NCI-H1694 treated with DMSO at 0.1 percent for 48 hours (cell line): ENCODE measurements around the gene VSIG10L.

Experiments used
- DNase-seq: peaks from one replicate; lab custom pipeline; 2025; lab: John Stamatoyannopoulos, UW

The VSIG10L gene

DNA sequence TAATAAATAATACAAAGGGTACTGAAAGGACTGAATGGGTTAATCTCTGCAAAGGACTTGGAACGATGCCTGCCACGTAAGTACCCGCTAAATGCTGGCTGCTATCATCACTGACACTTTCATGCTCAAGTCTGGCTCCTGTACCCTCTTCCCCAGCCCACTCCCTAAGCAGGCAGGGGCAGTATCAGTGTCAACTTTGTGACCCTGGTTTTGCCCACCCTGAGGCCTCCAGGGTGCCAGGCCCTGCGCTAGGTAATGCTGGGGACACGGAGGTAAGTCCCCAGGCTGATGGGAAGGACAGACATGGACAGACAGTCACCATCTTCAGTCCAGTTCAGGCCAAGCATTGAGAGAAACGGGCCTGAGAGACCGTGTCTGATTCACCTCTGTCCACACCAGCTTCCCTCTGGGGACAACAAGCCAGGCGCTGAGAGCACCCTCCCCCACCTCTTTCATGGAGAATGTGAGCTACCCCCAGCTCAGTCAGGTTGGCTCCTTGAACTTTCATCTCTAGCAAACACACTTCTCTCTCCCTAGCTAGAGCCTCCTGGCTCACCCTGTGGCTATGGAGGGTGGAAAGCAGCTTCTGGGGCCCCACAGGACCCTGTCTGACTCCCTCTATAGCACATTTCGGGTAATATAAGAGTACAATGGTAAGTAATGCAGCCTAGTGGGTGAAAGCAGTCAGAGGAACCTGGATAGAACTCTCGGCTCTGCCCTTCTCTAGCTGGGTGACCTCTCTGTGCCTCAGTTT is 23.4 kb upstream of the VSIG10L start:
- no peak for DNase-seq

DNA sequence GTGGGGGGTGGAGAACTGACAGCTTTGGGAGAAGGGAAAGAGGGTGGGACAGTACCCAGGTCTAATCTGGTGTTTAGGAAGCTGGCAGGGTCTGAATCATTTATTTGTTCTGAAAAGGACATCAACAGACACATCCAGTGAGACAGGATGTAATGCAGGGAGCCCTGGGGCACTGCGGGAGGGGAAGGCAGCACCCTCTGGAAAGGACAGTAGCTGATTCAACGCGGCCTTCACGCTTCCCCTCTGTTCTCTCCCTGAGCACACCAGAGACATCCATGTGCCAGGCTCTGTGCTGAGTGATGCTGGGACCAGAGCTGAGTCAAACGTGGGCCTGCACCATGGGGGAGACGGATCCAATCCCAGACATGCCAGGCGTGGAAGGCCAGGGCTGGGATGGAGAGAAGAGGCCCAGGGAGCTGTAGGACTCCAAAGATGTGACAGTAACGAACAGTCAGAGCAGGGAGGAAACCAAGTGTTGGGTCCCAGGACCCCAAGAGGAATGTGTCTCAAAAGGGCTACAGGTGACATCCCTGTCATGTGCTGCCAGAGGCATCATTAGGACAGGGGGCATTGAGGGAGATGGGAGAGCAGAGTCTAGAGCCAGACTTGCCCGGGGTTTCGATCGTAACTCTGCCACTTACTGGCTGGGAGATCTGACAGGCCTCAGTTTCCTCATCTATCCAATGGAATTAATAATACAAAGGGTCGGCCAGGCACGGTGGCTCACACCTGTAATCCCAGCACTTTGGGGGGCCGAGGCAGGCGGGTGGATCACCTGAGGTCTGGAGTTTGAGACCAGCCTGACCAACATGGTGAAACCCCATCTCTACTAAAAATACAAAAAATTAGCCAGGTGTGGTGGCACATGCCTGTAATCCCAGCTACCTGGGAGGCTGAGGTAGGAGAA is 22.5 kb upstream of the VSIG10L start:
- DNase-seq = no peak

DNA sequence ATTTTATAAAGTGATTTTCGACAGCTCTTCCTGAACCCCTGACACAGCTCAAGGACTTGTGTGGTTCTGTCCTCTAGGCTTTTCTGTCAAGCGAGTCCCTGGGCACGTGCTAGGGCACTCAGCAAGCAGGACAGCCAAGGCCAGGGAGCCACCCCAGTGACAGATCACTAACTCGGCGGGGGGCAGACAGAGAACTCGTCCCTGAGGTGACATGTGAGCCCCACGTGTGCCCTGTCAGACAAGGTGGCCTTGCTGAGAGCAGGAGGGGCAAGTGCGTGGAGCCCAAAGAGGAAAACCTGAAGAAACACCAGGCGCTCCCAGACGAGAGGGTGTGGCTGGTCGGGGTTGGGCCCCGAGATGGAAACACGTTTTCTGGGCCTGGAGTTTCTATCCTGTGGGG is 19.3 kb upstream of the VSIG10L start:
- DNase-seq = no peak

DNA sequence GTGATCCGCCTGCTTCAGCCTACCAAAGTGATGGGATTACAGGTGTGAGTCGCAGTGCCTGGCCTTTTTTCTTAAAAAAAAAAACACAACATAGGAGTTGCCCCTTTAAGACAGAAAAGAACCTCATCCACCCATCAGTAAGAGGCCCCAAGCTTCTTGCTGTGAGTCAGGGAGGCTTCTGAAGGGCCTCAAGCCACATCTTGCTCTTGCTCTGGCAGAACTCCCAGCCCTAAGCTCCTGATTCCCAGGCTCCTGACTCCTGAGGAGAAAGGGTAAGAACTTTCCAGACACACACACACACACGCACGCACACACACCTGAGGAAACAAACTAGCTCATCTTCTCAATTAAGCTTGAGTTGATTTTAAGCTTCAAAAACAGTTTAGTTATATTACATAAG is 17.4 kb upstream of the VSIG10L start:
- DNase-seq = no peak

DNA sequence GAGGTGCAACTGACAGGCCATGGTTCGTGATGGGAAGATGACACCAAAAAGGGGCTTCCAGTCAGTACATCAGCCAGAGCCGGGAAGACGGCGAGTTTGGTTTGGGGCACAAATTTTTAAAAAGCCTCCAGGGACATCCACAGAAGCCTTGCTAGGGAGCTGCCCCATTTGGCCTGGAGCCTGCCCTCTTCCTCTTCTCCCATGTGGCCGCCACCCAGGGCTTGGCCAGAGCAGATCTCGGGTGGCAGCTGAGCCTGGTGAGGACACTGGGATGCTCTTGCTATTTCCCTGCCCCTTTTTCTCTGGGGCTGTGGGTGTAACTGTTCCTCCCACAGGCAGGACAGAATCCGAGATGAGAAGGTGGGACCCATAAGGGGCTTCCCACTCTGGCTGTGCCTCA is 16.0 kb upstream of the VSIG10L start:
- DNase-seq = no peak

DNA sequence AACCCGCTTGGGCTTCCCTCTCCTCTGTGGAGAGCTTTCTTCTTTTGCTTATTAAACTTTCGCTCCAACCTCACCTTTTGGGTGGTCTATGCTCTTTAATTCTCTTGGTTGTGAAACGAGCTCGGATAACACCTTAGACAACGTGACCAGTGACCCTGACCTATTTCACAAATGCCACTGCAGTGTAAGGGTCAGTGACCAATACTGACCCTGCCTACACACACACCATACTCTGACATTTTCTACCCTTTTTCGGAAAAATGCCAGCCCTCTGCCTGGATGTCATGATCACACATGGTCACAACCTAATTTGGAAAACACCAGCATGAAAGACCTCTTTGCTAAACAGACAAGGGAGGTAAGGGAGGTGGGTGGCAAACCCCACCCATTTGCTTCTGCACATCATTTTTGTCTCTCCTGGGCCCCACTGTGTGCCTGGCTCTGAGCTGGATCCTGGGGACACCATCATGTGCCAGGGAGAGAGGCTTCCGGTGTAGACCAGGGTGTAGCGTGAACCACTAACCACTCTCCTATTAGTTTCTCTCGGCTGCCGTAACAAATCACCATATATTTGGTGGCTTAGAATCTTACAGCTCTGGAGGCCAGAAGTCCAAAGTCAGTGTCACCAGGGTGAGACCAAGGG is 14.3 kb upstream of the VSIG10L start:
- DNase-seq = no peak

DNA sequence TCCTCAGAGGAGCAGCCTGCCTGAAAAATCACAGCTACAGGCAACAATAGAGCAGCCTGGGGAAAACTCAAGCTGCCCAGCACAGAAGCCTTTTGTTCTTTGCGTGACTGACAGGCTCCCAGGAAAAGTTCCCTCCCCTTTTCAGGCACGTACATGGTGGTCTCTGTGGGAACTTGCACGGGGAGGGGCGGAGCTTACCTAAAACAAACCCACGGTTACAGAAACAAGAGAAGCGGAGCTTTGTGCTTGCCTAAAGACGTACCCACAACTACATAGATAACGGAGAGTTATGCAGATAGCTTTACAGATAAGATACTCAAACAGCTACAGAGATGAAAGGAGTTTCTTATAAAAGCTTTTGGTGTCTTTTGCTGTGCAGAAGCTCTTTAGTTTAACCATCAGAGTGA is 12.8 kb upstream of the VSIG10L start:
- no peak for DNase-seq

DNA sequence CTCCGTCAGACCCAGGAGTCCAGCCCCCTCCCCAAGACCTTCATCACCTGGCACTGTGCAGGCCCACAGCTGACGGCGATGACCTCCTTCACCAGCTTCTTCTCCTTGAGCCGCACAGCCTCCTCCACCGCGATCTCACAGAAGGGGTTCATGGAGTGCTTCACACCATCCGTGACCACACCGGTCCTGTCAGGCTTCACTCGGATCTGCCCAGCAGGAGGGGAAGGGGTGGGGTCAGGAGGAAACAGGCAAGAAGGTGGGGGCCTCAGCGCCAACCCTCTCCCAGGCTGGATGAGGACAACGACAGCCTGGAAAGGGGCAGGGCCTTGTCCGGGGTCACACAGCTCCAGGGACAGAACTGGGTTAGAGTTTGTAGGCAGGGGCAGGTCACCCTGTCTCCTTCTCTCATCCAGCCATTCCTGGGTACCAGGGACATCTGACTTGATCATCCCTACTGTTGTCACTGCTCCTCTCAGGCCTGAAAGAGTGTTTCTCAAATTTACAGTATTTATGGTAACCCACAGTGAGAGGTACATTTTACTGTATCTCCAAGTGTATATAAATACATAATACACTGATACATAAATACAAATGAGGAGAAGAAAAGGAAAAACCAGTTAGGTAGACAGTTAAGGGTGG is 12.3 kb upstream of the VSIG10L start:
- DNase-seq = no peak

DNA sequence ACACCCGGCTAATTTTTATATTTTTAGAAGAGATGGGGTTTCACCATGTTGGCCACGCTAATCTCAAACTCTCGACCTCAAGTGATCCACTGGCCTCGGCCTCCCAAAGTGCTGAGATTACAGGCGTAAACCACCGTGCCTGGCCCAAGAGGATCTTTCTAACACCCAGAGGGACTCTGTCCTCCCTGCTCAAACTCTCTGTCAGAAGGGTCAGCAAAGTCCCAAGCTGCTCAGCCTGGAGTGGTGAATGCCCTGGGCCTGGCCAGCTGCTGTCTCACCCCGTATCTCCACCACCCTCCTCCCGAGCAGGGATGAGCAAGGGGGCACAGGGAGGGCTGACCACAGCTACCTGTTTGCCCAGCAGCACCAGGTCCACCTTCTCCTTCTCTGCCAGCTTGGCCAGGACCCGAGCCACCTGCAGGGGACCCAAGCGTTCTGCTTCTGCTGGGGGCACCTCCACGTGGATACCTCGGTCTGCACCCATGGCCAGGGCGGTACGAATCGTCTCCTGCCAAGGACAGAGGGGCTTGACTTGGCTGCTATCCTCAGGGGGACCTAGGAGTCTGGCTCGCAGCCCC is 10.9 kb upstream of the VSIG10L start:
- DNase-seq = no peak

DNA sequence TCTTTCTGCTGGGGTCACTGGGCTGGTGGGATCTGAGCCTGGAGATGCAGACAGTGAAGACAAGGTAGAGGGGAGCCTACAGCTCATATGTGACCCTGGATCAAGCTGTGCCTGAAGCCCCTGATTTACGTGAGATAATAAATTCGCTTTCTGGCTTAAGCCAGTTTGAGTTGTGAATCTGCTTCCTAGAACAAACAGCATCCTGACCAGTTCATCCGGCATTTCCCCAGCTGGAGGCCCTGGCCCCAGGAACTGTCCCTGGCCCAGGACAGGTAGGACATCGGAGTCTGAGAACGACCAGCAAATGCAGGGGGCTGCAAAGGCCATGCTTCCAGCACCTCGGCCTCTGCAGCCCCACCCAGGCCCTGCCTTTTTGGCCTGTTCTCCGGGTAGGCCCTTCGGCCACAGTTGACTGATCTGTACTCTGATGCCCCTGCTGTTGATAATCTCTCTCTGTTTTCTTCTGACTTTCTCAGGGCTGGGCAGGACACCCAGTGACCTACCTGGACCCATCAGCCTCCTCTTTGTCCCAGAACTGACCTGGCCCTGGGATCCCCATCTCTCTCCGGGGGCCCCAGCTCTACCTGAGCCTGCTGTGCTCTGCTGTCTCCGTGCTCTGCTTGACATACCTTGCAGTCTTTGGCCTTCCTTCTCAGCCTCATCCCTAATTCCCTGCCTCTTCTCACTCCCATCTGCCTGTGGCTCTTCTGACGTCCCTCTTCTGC is 9.5 kb upstream of the VSIG10L start:
- no peak for DNase-seq

DNA sequence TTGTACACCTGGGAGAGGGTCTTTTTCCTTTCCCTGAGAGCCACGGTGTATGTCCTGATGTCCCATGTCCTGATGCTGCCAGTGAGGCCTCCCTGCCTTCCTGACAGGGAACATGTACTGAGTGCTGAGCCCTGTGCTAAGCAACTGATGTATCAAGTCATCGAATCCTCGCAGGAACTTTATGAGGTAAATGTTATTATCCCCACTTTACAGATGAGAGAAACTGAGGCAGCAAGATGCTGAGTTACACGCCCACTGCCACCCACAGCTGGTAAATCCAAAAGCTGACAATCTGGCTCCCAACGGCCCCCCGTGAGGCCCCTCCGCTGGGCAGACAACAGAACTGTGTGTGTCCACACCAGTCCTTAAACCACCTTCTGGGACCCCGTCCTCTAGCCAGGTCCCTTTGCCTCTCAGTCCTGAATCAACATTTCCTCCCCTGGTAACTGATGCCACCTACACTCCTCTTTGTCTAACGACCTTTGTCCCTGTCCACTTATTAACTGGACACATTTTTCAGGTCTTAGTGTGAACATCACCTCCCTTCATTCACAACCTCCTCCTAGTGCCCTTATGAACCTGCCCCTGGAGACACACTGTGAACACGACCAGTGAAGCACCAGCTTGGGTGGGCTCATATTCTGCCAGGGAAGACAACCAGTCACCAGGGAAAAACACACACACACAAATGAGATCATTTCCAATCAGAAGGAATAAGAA is 5.4 kb upstream of the VSIG10L start:
- DNase-seq = no peak

DNA sequence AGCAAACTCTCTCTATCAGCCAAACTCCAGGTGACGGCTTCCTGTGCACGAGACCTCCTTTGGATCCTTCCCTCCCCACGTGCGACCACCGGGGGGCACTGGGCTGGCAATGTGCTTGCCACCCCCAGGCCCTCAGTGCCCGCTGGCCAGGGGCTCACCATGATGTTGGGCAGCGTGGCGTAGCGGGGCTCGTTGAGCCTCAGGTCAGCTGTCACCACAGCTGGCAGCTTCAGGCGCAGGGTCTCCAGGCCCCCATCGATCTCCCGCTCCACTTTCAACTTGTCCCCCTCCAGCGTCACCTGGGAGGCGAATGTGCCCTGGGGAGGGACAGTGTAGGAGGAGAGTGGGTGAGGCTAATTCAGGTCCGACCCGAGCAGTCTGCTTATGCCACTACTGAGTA is 4.8 kb upstream of the VSIG10L start:
- DNase-seq = no peak

DNA sequence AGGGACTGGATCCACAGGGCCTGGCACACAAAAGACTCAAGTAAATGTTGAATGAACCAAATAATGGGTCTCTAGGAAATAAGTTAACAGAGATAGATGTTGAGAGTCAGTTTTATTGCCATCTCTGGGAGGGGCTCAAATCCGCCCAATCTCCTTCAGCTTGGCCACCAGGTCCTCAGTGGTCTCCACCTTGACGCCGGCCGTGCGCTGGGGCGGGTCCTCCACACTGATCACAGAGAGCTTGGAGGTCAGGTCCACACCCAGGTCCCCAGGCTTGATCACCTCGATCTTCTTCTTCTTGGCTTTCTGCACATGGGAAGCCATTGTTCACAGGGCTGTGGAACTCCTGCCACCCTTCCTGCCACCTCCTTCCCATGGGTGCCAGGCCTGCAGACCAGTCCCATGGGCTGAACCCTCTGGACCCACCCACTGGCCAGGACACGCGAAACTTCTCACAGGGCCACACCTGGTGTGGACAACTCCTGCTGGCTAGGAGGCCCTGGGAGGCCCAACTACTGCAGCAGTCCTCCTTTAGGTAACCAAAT is 3.2 kb upstream of the VSIG10L start:
- no peak for DNase-seq

DNA sequence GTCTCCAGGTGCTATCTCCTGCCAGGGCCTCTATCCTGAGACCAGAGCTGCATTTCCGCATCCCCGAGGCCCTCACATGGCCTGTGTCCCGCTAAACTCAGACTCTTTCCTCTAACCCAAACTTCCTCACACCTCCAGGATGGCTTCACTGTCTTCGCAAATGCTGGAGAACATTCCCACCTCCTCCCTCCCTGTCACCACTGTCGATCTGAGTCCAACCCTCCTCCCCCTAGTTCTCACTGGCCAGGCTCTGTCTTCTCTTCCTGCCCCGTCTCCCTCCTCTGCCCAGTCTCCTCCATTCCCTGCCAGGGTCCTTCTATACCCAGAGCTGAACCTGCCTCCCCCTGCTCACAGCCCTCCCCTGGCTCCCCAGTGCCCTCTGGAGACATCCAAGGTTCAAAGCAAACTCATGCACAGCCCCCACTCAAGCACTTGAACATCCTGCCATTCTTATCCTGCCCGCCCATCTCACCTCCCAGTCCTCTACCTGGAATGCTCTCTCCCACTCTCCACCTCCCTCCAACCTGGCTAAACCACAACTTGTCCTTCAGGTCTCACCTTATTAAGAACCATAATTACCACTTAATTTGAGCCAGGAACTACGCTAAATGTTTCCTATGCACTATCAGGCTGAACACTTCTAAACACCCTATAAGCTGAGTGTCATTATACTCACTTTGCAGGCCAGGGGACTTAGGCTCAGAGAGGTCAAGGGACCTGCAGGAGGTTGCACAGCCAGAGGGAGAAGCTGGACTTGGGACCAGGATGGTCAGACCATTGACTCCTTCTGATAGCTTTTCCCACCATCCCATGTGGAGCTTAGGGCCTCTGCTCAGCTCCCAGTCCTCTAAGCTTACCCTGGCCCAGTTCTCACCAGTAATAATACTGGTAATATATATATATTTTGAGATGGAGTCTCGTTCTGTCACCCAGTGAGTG is 961 bp upstream of the VSIG10L start:
- no peak for DNase-seq

DNA sequence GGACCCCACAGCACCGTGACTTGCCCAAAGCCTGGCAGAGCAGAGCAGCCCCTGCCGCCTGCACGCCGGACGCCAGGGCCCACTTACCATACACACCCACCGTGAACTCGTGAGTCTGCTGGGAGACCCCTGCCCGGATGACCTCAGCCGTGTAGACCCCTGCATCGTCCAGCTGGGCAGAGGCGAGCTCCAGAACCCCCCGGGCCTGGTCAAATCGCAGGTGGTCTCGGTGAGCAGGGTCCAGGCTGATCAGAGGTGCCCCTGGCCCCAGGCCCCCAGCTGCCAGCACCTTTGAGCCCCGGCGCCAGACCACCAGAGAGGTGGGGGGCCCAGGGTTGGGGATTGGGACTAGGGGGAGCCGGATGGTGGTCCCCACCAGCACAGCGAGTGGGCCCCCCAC is 873 bp downstream of the VSIG10L start:
- DNase-seq = no peak

DNA sequence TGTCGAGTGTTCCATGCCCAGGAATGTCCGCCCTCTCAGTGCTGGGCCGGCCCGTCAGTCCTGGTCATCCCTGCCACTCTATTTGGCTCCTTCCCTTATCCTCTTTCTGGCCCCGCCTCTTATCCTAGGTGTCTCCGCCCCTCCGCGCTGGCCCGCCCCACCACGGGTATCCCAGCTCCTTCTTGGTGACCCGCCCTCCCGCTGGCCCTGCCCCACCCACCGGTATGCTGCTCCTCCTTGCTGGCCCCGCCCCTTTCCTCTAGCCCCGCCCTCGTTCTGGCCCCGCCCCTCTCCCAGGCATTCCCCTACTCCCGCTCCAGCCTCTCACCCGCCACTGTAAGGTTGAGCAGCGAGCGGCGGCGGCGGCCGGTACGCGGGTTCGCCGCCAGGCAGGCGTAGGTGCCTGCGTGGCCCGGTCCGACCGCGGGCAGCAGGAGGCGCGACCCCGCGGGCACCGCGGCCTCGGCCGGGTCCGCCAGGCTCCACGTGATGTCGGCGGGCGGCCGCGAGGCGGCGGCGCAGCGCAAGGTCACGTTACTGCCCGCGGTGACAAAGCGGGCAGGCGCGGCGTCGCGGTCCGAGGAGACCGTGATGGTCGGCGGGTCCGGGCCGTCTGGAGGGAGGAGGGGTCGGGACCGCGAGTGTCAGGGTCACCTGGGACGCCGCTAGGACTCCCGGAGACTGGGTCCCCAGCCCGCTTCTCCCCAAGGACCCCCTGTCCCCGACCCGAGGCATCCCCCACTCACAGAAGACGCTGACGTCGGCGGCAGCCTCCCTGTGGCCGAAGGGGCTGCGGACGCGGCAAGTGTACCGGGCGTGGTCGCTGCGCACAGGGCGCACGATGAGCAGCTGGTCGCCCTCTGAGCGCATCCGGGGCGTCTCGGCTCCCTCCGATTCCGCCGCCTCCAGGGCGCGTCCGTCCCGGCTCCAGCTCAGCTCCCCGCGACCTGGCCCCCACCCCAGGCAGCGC is 2.0 kb downstream of the VSIG10L start:
- DNase-seq = no peak

DNA sequence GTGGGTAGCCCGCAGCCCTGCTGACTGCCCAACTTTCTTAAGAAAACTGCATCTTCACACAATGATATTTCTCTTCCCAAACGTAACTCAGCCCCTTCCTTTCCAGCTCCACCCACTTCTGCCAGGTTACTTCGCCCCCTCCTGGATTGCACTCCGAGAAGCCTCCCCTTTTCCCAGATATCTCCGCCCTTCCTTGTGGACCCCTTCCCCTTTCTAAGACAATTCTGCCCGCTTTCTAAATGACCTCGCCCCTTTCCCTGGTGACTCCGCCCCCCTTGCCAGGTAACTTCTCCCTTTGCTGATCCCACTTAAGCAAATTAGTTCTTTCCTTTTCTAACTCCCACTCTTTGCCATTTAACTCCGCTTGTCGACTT is 2.6 kb downstream of the VSIG10L start:
- DNase-seq = no peak
